Liver (tissue), 9 donors: Measurements from ENCODE around the gene CTNNA2. TPM values are rescaled to one million over a fixed set of nuclear protein-coding genes. Genes with fewer than 3 reads are reported as not detected.

Experiments used
- DNase-seq: peaks from one replicate; pipeline ENCODE4 v3.0.0-alpha.2; 2017; ENCODE audit warnings: low spot score
- H3K27ac ChIP-seq, 2 donors: one replicate each; pipeline ENCODE4 v1.7.0; 2013; ENCODE audit warnings: inconsistent platforms in 2 of 2, low read length in 2 of 2, control low read depth in 1 of 2, low read depth in 1 of 2, mild to moderate bottlenecking in 1 of 2
- H3K27me3 ChIP-seq, 4 donors: one replicate each; pipeline versions ENCODE4 v1.6.1 to v1.7.0; 2013; ENCODE audit warnings: low read length in 3 of 4, inconsistent platforms in 1 of 4, mild to moderate bottlenecking in 1 of 4, moderate library complexity in 1 of 4; ENCODE audit not compliant: control insufficient read depth in 4 of 4, insufficient read depth in 4 of 4
- H3K36me3 ChIP-seq, 4 donors: one replicate each; pipeline versions ENCODE4 v1.6.1 to v1.7.0; 2013; ENCODE audit warnings: low read length in 3 of 4, mild to moderate bottlenecking in 3 of 4, low read depth in 1 of 4, moderate library complexity in 1 of 4; ENCODE audit not compliant: control insufficient read depth in 4 of 4, insufficient read depth in 3 of 4
- H3K4me1 ChIP-seq, 4 donors: one replicate each; pipeline versions ENCODE4 v1.6.1 to v1.7.0; 2013; ENCODE audit warnings: low read length in 3 of 4, mild to moderate bottlenecking in 3 of 4, moderate library complexity in 1 of 4; ENCODE audit not compliant: control insufficient read depth in 4 of 4, insufficient read depth in 4 of 4
- H3K4me3 ChIP-seq, 3 donors: one replicate each; pipeline versions ENCODE4 v1.6.1 to v1.7.0; 2013; ENCODE audit warnings: low read length in 3 of 3, control low read depth in 1 of 3, low read depth in 1 of 3, mild to moderate bottlenecking in 1 of 3
- H3K9ac ChIP-seq, 2 donors: one replicate each; pipeline ENCODE4 v1.7.0; 2013; ENCODE audit warnings: low read length in 2 of 2, mild to moderate bottlenecking in 2 of 2, moderate library complexity in 2 of 2, control low read depth in 1 of 2, low read depth in 1 of 2
- H3K9me3 ChIP-seq, 4 donors: one replicate each; pipeline versions ENCODE4 v1.6.1 to v1.7.0; 2013; ENCODE audit warnings: low read length in 3 of 4; ENCODE audit not compliant: control insufficient read depth in 4 of 4
- CTCF ChIP-seq: fragments of 150-350 bp; IDR thresholded peaks from 2 replicates; pipeline ENCODE4 v1.5.1; 2017; ENCODE audit warnings: improper control_type of control experiment, low read depth, low read length; ENCODE audit not compliant: missing input control
- EGR1 ChIP-seq, 2 donors: IDR thresholded peaks; 2 replicates each; pipeline ENCODE4 v1.6.1; 2016 to 2018; ENCODE audit warnings: antibody characterized with exemption in 2 of 2, low read depth in 2 of 2
- FOXA1 ChIP-seq: IDR thresholded peaks from 2 replicates; pipeline ENCODE4 v1.6.1; 2016; ENCODE audit warnings: antibody characterized with exemption
- FOXA2 ChIP-seq: IDR thresholded peaks from 2 replicates; pipeline ENCODE4 v1.6.1; 2016; ENCODE audit warnings: antibody characterized with exemption
- GABPA ChIP-seq, 2 donors: IDR thresholded peaks in 1 of 2; conservative IDR thresholded peaks in 1 of 2; 2 replicates each; pipeline ENCODE4 v1.6.1; 2016; ENCODE audit warnings: antibody characterized with exemption in 2 of 2, mild to moderate bottlenecking in 1 of 2, moderate library complexity in 1 of 2
- HNF4A ChIP-seq, 2 donors: conservative IDR thresholded peaks; 2 replicates each; pipeline ENCODE4 v1.6.1; 2016; ENCODE audit warnings: antibody characterized with exemption in 2 of 2, mild to moderate bottlenecking in 2 of 2
- HNF4G ChIP-seq: IDR thresholded peaks from 2 replicates; pipeline ENCODE4 v1.6.1; 2016; ENCODE audit warnings: antibody characterized with exemption
- JUND ChIP-seq, 2 donors: IDR thresholded peaks; 2 replicates each; pipeline ENCODE4 v1.6.1; 2016; ENCODE audit warnings: antibody characterized with exemption in 2 of 2
- NR2F2 ChIP-seq: IDR thresholded peaks from 2 replicates; pipeline ENCODE4 v1.6.1; 2016; ENCODE audit warnings: antibody characterized with exemption
- RAD21 ChIP-seq, 2 donors: IDR thresholded peaks; 2 replicates each; pipeline ENCODE4 v1.6.1; 2016; ENCODE audit warnings: antibody characterized with exemption in 2 of 2, mild to moderate bottlenecking in 2 of 2
- RXRA ChIP-seq, 2 donors: IDR thresholded peaks; 2 replicates each; pipeline ENCODE4 v1.6.1; 2017 to 2018; ENCODE audit warnings: antibody characterized with exemption in 2 of 2, mild to moderate bottlenecking in 1 of 2
- SP1 ChIP-seq: IDR thresholded peaks from 2 replicates; pipeline ENCODE4 v1.6.1; 2018; ENCODE audit warnings: antibody characterized with exemption, mild to moderate bottlenecking
- TAF1 ChIP-seq: conservative IDR thresholded peaks from 2 replicates; pipeline ENCODE4 v1.6.1; 2016; ENCODE audit warnings: antibody characterized with exemption, mild to moderate bottlenecking
- YY1 ChIP-seq: IDR thresholded peaks from 2 replicates; pipeline ENCODE4 v1.6.1; 2016; ENCODE audit warnings: antibody characterized with exemption, mild to moderate bottlenecking
- WGBS: extraction: QIAGEN DNeasy Blood & Tissue Kit; methylation state at CpG from one replicate; pipeline ENCODE4 v1.1.7; 2013; 5-methylcytosine and 5-hydroxymethylcytosine counted together
- polyA plus RNA-seq, 2 donors: library from polyadenylated mRNA; stranded (reverse) in 1 of 2; unstranded in 1 of 2; fragments of 200-250 nt in 1 of 2; fragments of >200 nt in 1 of 2; fragmentation: Nextera tagmentation in 1 of 2; extraction: Ambion mirVana in 1 of 2; gene quantifications; one replicate each; pipeline versions ENCODE4 v1.2.1 to v1.2.3, GENCODE V29; 2013 to 2015
- total RNA-seq, 2 donors: library from RNA; depleted of rRNA; stranded (reverse); fragments of >200 nt; gene quantifications; one replicate each; pipeline ENCODE4 v1.2.3, GENCODE V29; 2014
- TF ChIP-seq, protein P1 (sequence below): IDR thresholded peaks from 2 replicates; pipeline ENCODE4 v1.6.1; 2016; ENCODE audit warnings: antibody characterized with exemption
- TF ChIP-seq, protein P2 (sequence below): IDR thresholded peaks from 2 replicates; pipeline ENCODE4 v1.6.1; 2016; ENCODE audit warnings: antibody characterized with exemption
- donor health status: healthy.
- donor health status: healthy.
- donor health status: healthy.
- donor health status: healthy.
- donor health status: healthy.

CTNNA2 gene
- total and polyA plus RNA-seq, 4 donors, result 0.05 TPM; not detected in 3

- TF ChIP-seq YY1 (no peak), FOXA2 (no peak), SP1 (no peak), TAF1 (no peak), JUND (IDR thresholded peaks at IDR 0.05) (no peak), GABPA (IDR thresholded peaks at IDR 0.05 in 1 of 2, conservative IDR thresholded peaks at IDR 0.05 in 1 of 2) (no peak)
- TF ChIP-seq, protein P1, sequence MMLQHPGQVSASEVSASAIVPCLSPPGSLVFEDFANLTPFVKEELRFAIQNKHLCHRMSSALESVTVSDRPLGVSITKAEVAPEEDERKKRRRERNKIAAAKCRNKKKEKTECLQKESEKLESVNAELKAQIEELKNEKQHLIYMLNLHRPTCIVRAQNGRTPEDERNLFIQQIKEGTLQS, result no peak
Observed at GRCh38 chr2:79649531-79649930, 136.7 kb downstream of the CTNNA2 start (continued).

DNA sequence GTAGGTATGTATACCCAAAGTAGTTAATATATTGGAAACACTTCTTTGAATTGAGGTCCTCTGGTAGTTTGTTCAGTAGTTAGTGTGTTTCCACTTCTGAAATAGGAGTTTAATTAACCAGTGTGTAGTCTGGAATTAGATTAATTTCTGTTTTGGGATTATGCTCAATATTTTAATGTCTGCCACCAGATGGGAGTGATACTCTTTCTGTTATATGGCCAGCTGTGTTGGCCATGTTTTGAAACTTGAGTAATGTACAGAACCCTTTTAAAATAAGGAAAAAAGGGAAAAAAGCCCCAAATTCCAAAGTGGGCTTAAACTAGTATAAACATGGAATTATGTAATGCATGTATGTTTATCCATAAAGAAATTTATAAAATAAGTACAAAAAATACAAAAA is 147.7 kb downstream of the CTNNA2 start:
- H3K9me3 ChIP-seq, result no peaks in the 10 kb centered on the region
- H3K4me1 ChIP-seq, result no peaks in the 10 kb centered on the region
- H3K36me3 ChIP-seq, result no peaks in the 10 kb centered on the region
- TF ChIP-seq RAD21 (IDR thresholded peaks at IDR 0.05) (no peak), FOXA2 (no peak), CTCF (no peak), HNF4A (conservative IDR thresholded peaks at IDR 0.05) (no peak), JUND (IDR thresholded peaks at IDR 0.05) (no peak), RXRA (IDR thresholded peaks at IDR 0.05) (no peak), YY1 (no peak)
- TF ChIP-seq, protein P2, sequence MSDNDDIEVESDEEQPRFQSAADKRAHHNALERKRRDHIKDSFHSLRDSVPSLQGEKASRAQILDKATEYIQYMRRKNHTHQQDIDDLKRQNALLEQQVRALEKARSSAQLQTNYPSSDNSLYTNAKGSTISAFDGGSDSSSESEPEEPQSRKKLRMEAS, result no peak
- no peak overlapping the region for H3K4me3 ChIP-seq
- H3K27ac ChIP-seq, result no peak overlapping the region
- DNase-seq, result no peak
- no peak overlapping the region for H3K9ac ChIP-seq
- no peaks in the 10 kb centered on the region for H3K27me3 ChIP-seq

GRCh38 chr2:79665091-79665490 is 152.2 kb downstream of the CTNNA2 start:
- peaks cover 0 to 2% (median 0%) of the 10 kb centered on the region in 4 donors for H3K27me3 ChIP-seq
- WGBS, result 64% methylated on average over 2 of the region's 2 CpGs
- H3K9ac ChIP-seq, result no peak overlapping the region
- no peak for TF ChIP-seq HNF4A (conservative IDR thresholded peaks at IDR 0.05)
- TF ChIP-seq, protein P1, result no peak
- TF ChIP-seq FOXA1, result no peak
- TF ChIP-seq YY1, result no peak
- no peak for TF ChIP-seq EGR1 (IDR thresholded peaks at IDR 0.05; ENCODE audit: low read depth in 2 of 2)
- TF ChIP-seq FOXA2, result no peak
- TF ChIP-seq NR2F2, result no peak
- no peak for TF ChIP-seq GABPA (IDR thresholded peaks at IDR 0.05 in 1 of 2, conservative IDR thresholded peaks at IDR 0.05 in 1 of 2)
- no peak for TF ChIP-seq SP1
- no peak for TF ChIP-seq RXRA (IDR thresholded peaks at IDR 0.05)
- no peak for TF ChIP-seq CTCF
- no peak for TF ChIP-seq HNF4G
- no peak for TF ChIP-seq TAF1
- no peaks in the 10 kb centered on the region for H3K4me1 ChIP-seq
- H3K27ac ChIP-seq, result no peak overlapping the region
- DNase-seq, result no peak
- no peaks in the 10 kb centered on the region for H3K9me3 ChIP-seq
- H3K4me3 ChIP-seq, result no peak overlapping the region
- H3K36me3 ChIP-seq, result no peaks in the 10 kb centered on the region
